ENCODE results near the gene SNAPIN.
"Not testable (repeated sequence)": the region's sequence is repeated elsewhere in the genome, so short reads cannot be mapped to it uniquely, and the experiment has no call there.

Gene SNAPIN

DNA sequence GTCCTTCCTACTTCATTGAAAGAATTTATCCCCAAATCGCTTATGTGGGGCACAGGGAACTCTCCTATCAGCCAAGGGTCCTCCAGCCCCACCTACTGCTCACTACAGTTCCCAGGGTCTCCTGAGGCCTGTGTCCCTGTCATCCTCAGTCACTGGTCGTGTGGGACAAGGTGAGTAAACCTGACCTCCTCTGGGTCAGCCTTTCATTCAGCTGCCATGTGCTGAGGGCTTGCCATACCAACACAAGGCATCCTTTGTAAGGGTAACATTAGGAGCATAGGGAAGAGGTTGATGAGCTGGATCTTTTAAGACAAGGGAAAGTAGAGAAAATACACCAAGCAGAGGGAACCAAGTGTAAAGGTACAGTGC, 11.2 kb upstream of the SNAPIN start:
- no peak for DNase-seq (ENCODE audit: low spot score)

DNA sequence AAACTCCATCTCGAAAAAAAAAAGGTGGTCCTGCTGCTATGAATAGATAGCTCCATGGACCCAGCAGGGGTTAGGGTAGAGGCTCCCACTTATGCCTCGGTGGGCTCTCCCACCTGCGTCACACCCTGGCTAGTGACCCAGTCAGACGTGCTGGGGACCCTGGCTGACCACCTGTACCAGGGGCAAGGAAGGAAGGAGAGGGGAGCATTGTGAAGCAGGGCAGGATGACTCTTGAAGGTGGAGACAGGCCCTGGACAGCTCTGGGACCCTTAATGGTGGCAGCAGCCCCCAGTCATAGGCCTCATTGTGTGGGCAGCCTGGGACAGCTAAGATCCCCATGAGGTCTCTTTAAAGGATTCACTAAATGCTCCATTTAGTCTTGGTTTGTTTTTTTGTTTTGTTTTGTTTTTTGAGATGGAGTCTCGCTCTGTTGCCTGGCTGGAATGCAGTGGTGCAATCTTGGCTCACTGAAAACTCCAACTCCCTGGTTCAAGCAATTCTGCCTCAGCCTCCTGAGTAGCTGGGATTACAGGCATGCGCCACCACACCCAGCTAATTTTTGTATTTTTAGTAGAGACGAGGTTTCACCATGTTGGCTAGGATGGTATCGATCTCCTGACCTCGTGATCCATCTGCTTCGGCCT, 10.4 kb upstream of the SNAPIN start:
- DNase-seq (ENCODE audit: low spot score): no peak

DNA sequence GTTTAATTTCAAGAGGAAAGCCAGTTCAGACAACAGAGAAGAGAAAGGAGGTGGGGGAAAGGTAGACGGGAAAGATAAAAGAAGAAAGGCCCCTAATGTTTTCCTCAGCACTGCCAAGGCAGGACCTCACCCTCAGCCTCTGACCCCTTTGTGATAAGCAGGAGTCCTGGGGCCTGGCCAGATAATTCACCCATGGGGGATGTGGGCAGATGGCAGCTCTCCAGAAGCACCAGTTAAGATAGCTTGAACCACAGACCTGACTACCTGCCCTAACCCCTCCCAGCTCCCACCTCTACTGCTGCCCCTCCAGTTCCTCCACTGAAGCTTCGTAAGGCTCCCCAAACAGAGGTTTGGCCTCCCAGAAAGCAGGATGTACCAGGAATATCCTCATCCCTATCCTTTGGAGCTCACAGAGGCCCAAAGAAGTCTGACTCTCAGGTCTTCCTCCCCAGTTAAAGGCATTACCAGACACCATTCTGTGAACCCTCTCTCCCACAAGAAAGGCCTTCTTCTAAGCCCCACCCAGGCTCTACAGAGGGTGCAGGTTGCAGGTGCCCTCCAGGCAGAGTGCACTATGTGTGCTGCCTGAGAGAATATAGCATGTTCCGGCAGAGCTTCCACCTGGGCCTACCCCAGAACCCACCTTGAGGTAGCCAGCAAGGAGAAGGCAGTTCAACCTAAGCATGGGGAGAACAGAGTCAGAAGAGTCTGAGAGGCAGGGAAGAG, 9.2 kb upstream of the SNAPIN start:
- DNase-seq (ENCODE audit: low spot score): no peak

DNA sequence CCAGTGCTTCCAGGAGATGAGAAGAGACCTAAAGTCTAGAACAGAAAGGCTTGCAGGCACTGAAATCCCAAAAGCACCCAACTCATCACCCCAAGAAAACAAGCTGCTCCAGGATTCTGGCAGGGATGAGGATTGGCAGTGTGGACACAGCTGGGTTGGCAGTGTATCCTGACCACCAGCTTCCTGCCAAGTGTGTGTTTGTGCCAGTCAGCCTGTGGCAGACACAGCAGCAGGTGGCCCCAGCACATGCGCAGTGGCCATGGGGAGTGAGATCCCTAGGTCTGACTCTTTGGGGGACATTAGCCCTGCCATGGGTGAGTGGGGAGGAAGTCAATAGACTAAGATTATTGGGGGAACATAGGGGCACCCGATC, 8.7 kb upstream of the SNAPIN start:
- no peak for DNase-seq (ENCODE audit: low spot score)

DNA sequence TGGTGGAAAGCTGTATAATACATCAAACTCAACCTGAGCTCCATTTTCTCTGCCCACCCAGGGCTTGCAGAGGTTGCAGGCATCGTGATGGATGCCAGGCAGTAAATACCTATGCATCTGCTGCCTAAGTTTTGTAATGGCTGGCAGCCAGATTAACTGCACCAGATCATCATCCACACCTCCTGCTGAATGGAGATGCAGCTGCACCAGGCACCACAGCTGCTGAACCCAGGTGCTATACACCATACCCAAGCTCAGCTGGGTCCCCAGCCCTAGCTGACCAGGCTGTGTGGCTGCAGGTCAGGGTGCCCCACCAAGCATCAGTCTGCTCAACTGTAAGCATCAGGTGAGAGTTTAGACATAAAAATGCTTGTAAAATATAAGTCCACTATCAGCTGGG, 6.7 kb upstream of the SNAPIN start:
- DNase-seq (ENCODE audit: low spot score): no peak

DNA sequence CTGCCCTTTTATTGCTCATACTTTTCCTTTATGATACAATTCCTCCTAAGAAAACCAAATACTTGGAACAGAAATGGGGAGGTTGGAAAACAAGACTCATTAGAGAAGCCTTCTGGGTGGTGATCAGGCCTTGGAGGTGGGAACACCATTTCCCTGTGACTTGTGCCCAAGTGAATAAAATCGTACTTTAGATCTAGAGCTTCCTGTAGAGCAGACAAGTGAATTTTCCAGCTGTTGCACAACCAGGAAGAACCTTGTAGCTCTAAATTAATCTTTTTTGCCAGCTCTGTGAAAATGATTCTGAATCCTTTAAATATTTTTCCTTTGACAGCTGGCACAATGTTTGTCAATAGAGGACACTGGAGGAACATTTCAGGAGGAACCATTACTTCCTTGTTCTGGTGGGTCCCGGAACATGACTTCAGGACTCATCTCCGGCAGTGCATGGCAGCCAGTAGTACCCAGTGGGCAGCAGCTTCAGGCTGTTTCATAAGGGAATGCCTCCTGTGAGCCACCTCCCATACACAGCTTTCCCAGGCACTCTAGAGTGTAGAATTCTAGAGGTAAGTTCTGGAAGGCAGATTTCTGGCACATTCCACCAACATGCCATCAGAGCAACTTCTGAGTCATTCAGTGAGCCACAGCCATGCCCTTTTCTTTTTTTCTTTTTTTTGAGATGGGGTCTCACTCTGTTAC, 5.5 kb upstream of the SNAPIN start:
- no peak for DNase-seq (ENCODE audit: low spot score)

DNA sequence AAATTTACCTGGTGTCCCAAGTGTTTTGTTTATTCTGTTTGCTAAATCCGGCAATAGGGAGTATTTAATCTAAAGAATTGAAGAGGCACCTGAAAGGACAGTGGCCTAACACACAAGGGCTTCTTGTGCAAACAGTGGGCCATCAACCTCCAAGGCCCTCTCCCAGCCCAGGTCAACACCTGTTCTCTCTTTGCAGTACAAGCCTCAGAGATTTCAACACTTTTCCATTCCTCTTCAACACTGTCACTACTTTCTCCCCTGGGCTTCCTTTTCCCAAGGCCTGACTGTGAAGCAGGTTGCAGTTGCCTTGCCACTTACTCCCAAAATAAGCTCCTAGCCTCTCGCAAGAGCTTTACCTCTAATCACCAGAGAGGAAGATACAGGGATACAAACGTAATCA, 3.2 kb upstream of the SNAPIN start:
- no peak for DNase-seq (ENCODE audit: low spot score)

DNA sequence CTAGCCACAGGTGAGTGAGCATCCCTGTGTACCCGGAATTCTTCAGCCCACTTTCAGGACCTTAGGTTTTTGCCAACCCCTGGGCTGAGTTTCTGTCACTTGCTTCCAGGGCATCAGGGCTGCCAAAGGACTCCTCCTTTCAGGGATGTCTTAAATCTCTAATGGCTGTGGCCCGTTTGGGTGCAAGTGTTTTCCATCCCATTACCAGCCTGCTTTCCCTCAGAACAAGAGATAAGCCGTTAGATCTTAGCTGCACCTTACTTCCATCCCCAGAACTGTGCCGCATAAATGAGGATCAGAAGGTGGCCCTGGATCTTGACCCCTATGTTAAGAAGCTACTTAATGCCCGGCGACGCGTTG, 652 bp downstream of the SNAPIN start:
- DNase-seq (ENCODE audit: low spot score): no peak

DNA sequence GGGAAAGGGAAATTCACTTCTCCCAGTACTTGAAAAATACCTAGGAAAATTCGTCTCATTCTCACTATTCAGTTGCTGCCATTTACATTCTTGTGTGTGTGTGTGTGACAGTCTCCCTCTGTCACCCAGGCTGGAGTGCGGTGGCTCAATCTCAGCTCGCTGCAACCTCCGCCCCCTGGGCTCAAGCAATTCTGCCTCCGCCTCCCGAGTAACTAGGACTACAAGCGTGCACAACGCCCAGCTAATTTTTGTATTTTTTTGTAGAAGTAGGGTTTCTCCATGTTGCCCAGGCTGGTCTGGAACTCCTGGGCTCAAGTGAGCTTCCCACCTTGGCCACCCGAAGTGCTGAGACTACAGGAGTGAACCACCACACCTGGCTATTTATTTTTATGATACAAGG, 1.2 kb downstream of the SNAPIN start:
- DNase-seq (ENCODE audit: low spot score): no peak

DNA sequence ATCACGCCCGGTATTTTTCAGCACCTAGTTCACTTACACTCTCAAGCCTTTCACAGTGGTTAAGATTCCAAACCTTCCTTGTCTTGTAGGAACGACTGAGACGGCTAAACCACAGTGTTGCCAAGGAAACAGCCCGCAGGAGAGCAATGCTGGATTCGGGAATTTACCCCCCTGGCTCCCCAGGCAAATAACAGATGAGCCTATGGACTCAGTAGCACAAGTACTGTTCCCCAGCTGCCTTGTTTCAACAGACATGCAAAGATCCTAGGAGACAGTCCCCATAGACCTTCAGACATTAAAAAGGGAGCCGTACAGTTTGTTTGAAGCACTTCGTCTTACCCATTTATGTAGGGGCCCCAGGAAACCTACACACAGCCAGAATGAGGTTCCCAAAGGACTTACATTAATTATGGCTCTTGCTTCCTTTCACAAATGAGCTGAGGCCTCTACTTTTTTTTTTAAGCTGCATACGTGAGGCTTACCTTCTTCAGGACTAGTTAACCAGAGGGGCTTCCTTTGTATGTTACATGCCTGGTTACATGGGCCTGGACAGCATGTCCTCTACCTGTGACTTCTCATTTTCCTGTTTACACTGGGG, 2.7 kb downstream of the SNAPIN start:
- no peak for DNase-seq (ENCODE audit: low spot score)

DNA sequence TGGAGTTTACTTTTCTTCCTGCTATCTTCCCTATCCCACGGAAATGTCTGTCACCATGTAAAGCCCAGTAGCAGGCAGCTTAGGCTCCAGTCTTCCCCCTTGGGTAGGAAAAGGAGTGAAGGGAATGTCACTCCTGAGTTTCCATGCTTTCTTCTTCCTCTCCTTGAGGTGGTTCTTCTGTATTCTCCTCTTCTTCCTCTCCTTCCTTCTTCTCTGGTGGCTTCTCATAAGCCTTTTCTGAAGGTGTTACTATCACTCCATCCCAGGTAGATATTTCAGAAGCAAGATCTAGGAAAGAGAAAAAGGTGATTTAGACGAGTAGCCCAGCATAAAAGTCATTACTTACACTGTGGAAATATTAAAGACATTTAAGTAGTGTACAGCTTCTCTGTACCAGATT, 3.8 kb downstream of the SNAPIN start:
- no peak for DNase-seq (ENCODE audit: low spot score)

DNA sequence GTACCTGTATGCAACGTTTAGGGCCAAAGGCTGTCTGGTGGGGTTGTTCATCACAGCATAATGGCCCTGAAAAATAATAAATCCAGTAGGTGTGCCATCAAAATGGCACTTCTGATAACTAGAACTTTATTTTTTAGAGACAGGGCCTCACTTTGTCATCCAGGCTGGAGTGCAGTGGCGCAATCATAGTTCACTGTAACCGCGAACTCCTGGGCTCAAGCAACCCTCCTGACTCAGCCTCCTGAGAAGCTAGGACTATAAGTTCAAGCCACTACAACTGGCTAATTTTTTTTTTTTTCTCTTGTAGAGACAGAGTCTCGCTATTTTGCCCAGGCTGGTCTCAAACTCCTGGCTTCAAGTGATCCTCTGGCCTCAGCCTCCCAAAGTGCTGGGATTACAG, 4.7 kb downstream of the SNAPIN start:
- no peak for DNase-seq (ENCODE audit: low spot score)

DNA sequence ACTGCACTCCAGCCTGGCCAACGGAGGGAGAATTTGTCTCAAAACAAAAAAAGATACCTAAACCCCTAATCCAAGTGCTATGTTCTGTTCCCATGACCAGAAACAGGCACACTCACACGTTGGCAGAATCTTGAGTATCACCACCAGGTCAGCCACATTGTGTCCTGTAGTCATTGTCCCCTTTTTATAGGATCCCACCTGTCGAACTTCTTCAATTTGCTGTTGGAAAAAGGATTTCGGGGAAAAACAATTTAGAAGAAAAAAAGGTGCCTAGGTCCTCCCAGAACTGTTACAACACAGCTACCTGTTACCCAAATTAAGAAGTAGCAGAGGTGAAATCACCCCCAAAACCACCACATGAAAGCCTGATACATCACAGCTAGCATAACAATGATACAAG, 8.9 kb downstream of the SNAPIN start:
- DNase-seq (ENCODE audit: low spot score): no peak

DNA sequence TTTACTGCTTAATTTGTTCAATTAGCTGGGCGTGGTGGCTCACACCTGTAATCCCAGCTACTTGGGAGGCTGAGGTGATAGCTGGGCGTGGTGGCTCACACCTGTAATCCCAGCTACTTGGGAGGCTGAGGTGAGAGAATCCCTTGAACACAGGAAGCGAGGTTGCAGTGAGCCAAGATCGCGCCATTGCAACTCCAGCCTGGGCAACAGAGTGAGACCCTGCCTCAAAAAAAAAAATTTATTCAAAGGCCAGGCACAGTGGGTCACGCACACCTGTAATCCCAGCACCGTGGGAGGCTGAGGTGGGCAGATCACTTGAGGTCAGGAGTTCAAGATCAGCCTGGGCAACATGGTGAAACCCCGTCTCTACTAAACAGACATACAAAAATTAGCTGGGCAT, 10.2 kb downstream of the SNAPIN start:
- not testable (repeated sequence) for DNase-seq (ENCODE audit: low spot score)

DNA sequence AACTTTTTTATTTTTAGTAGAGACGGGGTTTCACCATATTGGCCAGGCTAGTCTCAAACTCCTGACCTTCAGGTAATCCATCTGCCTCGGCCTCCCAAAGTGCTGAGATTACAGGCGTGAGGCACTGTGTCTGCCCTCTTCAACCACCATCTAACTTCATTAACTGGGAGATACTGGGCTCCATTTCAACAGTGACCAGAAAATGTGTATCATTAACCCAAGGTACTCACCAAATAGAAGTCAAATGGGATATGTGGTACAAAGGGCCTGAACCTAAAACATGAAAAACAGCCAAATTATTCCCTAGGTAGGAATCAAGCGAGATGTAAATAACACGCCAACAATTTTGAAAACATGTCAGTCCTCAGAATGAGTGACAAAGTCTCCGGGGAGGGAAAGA, 11.1 kb downstream of the SNAPIN start:
- no peak for DNase-seq (ENCODE audit: low spot score)

DNA sequence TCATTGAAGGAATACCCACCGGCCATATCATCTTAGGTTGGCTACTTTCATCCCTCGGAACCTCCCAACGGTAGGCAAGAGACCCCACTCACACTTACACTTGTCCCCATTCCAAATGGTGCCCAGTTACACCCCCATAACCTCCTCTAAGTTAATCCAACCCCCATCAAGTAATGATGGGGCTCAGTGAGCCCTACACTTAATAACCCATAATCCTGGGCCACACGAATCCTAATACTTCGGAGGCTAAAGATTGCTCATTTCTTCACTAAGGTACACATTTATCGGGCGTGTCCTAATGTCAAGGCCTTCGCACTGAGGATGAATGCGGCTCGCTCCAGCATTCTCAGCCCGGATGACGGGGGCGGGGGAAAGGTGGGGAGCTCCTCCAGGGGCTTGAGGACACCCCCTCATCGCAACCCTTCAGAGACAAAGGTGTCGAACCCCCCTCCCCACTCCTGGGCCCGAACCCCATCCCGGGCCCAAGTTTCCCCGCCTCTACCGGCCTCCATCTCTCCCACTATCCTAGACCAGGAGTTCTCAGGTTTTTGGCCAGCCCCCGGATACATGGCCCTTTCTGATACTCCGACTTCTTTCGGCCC, 11.9 kb downstream of the SNAPIN start:
- peak; percentile 25 for DNase-seq (ENCODE audit: low spot score)

DNA sequence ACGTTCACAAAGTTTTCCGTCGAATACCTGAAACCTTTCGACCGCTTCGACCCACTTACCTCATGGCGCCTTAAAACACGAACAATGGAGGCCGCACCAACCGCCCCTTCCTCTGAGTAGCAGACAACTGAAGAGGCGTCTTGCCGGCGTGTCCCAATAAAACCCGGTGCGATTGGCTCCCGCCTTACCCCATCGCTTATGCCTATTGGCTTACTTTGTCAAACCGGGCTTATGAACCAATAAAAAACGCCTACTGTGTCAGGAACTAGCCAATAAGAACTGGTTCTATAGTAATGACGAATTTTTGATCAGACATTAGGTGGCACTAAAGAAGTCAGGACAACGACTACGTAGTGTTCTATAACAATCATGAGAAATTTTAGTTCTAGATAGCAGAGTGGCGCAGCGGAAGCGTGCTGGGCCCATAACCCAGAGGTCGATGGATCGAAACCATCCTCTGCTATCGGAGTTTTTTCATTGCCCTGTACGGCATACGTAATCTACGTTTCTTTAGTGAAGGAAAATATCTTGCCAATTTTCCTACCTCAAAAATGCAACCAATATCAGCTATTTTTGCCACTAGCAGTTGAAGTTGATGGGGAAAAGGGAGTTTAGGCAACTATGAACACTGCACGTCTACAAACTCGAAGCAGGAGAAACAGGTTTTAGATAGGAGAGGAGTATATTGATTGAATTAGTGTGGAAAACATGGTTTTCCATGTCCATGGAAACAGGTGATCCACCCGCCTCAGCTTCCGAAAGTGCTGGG, 12.5 kb downstream of the SNAPIN start, which contains the start of gene ILF2:
TSS of gene ILF2 (minus strand) at position 135 of the 769 bp plus-strand sequence. CDS start at position 64, 71 bp downstream.
- DNase-seq (ENCODE audit: low spot score): peak; percentile 98

DNA sequence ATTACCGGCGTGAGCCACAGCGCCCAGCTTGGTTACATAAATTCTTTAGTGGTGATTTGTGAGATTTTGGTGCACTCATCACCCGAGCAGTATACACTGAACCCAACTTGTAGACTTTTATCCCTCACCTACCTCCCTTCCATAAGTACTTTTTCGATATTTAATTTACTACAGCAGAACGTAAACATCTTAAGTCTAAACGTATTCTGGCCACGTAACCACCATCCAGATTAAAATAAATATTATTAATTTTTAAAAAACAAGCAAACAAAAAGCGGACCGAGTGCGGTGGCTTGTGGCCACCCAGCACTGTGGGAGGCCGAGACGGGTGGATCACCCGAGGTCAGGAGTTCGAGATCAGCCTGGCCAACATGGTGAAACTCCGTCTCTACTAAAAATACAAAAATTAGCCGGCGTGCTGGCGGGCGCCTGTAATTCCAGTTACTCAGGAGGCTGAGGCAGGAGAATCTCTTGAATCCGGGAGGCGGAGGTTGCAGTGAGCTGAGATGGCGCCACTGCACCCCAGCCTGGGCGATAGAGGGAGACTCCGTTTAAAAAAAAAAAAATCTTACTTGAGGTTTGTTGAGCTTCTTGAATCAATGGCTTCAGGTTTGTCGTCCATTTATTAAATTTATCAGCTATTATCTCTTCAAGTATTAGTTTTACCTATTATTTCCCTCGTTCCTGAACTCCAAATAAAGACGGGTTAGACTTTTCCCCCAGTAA, 13.3 kb downstream of the SNAPIN start:
- not testable (repeated sequence) for DNase-seq (ENCODE audit: low spot score)

DNA sequence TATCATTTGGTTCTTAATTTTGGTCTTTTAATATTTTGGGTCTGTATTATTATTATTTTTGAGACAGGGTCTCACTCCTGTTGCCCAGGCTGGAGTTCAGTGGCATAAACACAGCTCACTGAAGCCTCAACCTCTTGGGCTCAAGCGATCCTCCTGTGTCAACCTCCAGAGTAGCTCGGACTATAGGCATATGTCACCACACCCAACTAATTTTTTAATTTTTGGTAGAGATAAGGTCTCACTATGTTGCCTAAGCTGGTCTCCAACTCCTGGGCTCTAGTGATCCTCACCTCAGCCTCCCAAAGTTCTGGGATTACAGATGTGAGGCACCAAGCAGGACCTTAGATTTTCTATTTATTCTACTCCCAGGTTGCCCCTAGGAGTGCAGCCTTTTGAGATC, 15.0 kb downstream of the SNAPIN start:
- DNase-seq (ENCODE audit: low spot score): no peak

DNA sequence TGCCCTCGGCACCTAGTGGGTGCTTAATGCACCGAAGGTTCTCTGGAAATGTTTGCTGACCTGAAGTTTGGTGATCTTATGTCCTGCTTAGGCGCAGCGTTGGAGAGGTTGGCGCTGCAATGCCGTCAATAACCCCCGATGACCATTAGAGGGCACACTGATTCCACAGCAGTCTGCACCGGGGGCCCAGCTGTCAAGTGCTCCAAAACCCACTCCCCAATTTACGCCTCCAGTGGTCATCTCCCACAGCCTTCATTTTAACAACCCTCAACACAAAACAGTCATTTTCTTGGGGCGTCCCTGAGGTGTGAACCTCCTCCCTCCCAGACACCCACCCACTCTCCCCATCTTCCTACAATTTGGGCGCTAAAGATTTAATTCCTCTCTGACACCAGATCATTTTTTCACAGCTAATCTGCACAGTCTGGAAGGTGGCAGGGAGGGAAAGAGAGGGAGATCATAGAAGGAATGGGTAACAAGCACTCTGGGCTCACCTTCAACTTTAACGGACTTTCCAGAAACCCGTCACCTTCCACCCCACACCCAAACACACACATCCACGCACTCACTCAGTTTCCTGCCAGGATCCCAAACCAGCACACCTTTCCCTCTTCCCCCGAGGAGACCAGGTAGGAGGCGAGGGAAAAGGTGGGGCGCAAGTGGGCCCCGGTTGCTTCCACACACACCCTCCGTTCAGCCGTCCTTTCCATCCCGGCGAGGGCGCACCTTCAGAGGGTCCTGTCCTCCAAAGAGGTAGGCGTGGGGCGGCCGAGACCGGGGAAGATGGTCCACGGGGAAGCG, 19.4 kb downstream of the SNAPIN start:
- peak; percentile 43 for DNase-seq (ENCODE audit: low spot score)
